Ammon's horn (tissue), 1 donor: Measurements from ENCODE around the gene CHSY3.

Experiments used
- DNase-seq: peaks from one replicate; pipeline ENCODE4 v3.0.0-alpha.2; 2016; ENCODE audit warnings: low spot score

CHSY3 gene

GRCh38 chr5:129945774-129946270 lies 41.6 kb downstream of the CHSY3 start:
- DNase-seq, result no peak

GRCh38 chr5:129951039-129951438 lies 46.8 kb downstream of the CHSY3 start:
- DNase-seq, result no peak

DNA sequence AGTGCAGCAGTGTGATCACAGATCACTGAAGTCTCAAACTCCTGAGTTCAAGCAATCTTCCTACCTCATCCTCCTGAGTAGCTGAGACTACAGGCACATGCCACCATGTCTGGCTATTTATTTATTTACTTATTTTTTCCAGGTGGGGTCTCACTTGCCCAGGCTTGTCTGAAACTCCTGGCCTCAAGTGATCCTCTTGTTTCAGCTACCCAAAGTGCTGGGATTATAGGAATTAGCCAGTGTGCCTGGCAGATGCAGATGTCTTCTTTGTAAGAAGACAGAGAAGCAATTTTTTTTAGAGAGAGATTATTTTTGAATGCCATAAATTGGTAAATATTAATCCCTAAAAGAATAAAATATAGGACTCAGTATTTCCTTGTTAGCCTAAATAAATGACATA lies 54.3 kb downstream of the CHSY3 start:
- DNase-seq, result no peak

GRCh38 chr5:129960831-129961230 lies 56.6 kb downstream of the CHSY3 start:
- no peak for DNase-seq

DNA sequence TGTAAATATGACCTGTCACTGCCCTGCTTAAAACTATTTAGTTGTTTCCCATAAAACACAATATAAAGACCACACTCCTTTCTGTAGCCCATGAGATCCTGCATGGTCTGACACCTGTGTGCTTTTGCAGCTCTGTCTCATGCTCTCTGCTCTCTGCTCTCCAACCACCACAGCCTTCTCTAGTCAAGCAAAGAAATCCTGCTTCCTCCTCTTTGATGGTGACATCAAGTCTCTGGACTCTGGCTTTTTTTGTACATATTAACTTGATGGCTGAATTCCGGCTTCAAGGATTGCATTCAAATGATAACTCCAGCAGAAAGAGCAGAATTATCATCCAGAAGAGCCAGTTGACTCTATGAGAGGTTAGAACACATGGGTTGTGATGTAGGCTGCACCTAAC lies 58.2 kb downstream of the CHSY3 start:
- no peak for DNase-seq

GRCh38 chr5:129963359-129963758 lies 59.1 kb downstream of the CHSY3 start:
- peak; percentile 66 for DNase-seq

GRCh38 chr5:129966071-129966470 lies 61.8 kb downstream of the CHSY3 start:
- DNase-seq, result no peak

- DNase-seq, result no peak
Observed at GRCh38 chr5:129971714-129972113, 67.4 kb downstream of the CHSY3 start.

- no peak for DNase-seq
Observed at GRCh38 chr5:129972465-129973141, 68.3 kb downstream of the CHSY3 start.

GRCh38 chr5:129973716-129974426 lies 69.6 kb downstream of the CHSY3 start:
- DNase-seq, result no peak

DNA sequence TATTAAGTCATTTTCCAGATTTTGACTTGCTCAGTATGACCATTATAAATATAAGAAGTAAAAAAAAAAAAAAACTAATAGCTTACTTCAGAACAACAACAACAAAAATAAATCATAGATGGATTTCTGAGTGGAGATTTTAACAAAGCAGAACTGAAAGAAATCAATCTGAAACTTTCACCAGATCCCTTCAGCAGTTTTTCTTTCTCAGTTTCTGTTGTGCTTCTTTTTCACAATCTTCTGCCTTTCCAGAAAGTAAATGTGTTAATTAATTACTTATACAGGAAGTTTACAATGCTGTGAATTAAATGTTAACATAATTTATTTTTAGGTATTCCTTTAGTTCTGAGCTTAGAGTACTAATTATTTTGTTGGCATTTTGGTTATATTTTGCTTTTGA lies 73.5 kb downstream of the CHSY3 start:
- DNase-seq, result no peak

DNA sequence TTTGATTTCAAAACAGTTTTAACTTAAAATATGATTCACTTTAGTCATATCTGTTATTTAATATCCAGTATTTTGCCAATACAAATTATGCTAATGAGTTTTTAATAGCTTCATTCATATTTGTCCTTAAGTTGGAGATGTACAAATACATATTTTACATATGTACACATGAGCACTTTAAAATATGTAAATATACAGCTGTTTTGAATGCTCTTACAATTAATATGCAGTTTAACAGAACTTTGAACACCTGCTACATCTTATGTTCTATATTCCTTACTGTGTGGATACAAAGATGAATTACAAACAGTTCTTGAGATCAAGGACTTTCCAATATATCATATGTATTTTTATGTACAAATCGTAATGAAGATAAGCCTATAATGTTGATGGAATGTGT lies 74.0 kb downstream of the CHSY3 start:
- DNase-seq, result no peak

DNA sequence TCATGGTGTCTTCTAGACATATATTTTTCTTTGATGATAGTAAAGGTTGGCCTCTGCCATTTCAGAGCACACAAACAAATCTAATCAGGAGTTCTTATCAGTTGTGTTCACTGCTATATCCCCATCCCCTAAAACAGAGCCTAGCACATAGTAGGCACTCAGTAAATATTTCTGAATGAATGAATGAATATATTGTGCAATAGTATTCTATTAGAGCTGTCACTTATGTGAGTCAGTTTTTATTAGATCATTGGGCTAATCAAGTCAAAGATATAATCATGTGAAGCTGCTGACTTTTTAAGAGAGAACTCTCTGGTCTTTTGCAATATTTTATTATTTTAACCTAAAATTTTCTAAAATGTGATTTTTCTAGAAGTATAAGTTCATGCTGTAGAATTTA lies 84.2 kb downstream of the CHSY3 start:
- DNase-seq, result no peak

GRCh38 chr5:129991780-129992179 lies 87.5 kb downstream of the CHSY3 start:
- DNase-seq, result no peak

GRCh38 chr5:129996896-129997295 lies 92.6 kb downstream of the CHSY3 start:
- DNase-seq, result no peak

GRCh38 chr5:130000460-130000859 lies 96.2 kb downstream of the CHSY3 start:
- DNase-seq, result no peak

DNA sequence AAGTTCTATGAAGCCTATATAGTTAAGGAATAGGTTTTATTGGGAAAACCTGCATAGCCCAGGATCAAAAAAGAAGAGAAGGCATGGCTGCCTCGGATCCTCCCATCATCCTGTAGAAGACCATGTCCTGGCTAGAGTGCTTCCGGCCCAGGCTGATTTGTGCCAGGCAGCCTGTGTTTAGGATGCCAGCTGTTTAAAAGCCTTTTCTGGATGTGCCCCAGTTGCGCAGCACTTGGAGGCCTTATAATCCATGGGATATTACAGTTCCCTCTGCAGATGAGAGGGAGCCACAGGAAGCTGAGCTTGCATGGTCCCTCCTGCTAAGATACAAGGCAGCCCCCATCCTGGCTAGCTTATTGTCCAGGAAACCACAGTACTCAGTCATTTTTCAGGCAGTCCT lies 97.9 kb downstream of the CHSY3 start:
- no peak for DNase-seq

DNA sequence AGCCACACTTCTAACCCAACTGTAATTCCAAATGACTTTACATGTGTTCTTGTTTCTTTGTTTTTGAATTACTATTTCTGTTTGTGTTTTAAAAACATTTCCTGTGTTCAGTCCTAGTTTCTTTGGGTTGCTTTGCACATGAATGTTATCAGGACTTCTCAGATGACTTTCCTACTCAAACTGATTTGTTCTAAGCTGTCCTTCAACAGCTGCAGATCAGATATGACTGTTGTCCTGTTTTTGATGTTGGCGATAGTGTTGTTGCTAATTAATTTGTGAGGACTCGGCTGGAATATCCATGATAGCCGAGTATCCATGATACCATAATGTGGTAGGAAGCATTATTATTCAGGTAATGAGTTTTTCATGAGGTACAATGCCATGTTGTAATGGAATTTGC lies 98.6 kb downstream of the CHSY3 start:
- no peak for DNase-seq

DNA sequence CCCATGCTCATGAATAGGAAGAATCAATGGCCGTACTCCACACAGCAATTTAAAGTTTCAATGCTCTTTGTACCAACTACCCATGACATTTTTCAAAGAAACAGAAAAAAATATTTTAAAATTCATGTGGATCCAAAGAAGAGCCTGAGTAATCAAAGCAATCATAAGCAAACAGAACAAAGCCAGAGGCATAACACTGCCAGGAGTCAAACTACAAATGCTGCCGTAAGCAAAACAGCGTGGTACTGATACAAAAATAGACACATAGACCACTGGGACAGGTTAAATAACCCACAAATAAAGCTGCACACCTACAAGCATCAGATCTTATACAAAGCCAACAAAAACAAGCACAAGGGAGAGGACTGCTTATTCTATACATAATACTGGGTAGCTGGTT lies 107.7 kb downstream of the CHSY3 start:
- no peak for DNase-seq

DNA sequence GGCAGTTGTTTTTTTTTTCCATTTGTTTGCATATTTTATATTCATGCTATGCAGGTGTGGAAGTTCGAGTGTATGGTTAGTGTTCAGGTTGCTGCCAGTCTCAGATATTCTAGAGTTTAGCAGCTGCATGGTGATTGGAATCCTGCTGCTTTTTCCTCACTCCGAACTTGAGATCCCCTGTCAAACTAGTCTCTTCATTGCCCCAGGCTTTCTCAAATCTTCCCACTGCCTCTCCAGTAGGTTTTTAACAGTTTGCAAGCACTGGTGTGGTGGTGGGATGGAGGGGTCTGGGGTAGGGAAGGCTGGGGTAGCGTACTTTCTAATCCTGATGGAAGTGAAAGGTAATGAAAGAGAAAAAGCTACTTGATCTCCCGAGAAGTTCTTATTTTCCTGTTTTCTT lies 112.9 kb downstream of the CHSY3 start:
- no peak for DNase-seq

DNA sequence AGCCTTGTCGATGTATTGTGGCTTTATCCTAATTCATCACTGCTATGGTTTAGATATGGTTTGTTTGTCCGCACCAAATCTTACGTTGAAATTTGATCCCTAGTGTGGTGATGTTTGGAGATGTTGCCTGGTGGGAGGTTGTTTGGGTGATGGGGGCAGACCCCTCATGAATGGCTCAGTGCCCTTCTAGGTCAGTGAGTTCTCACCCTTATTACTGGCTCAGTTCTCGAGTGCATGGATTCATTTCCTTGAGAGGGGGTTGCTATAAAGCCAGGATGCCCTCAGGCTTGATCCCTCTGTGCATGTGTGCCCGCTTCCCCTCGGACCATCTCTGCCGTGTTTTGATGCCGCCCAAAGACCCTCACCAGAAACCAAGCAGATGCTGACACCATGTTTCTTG lies 114.4 kb downstream of the CHSY3 start:
- DNase-seq, result no peak

DNA sequence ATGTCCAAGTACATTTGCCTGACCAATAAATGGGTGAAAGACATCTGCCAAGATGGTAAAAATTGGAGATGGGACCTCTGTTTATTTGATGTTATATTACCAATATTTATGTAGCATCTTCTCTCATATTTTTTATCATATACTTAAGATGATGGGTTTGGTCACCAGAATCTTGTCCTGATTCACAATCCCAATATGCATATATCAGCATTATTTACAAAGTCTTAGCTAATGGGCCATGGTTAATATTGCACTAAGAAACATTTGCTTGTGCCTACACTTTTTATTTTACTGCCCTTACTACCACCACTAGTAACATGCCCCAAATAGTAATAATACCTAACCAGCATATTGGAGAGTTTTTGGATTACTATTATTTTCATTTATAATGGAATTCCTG lies 116.7 kb downstream of the CHSY3 start:
- DNase-seq, result no peak

GRCh38 chr5:130021876-130022275 lies 117.6 kb downstream of the CHSY3 start:
- no peak for DNase-seq

DNA sequence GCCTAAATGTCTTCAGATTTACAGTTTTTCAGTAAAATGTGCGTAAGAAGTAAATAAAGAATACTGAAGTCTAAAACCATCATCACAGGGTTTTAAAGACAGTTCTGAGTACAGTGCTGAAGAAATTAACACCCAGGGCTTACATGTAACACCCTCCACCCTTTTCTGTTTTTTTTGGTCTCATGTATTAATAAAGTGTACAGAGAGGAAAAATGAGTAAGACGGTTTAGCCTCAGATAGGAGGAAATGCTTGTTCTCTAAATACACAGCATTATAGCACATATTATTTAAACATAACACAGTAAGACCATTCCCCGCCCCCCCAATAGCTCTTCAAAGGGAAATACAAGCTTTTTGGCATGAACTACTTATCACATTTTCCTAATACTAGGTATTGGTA lies 119.3 kb downstream of the CHSY3 start:
- DNase-seq, result no peak
